Transverse colon (tissue), 4 donors: ENCODE results near the gene AKR1C1. TPM values are rescaled to one million over a fixed set of nuclear protein-coding genes. Genes with fewer than 3 reads are reported as not detected.
"Not testable (repeated sequence)": the region's sequence is repeated elsewhere in the genome, so short reads cannot be mapped to it uniquely, and the experiment has no call there.

Experiments used
- DNase-seq: peaks from one replicate; pipeline ENCODE4 v3.0.0-alpha.2; 2019
- H3K27ac ChIP-seq, 4 donors: fragments of 200-600 bp; sonication (generic); 2 replicates each; pipeline ENCODE4 v1.5.1; 2016 to 2018; ENCODE audit warnings: inconsistent platforms in 4 of 4
- H3K27me3 ChIP-seq: fragments of 200-600 bp; sonication (generic); 2 replicates; pipeline ENCODE4 v1.5.1; 2017; ENCODE audit warnings: inconsistent platforms
- H3K36me3 ChIP-seq, 4 donors: fragments of 200-600 bp; sonication (generic); 2 replicates each; pipeline ENCODE4 v1.5.1; 2017 to 2019; ENCODE audit warnings: inconsistent platforms in 4 of 4
- H3K4me1 ChIP-seq, 4 donors: fragments of 200-600 bp; sonication (generic); 2 replicates each; pipeline ENCODE4 v1.5.1; 2017 to 2020; ENCODE audit warnings: inconsistent platforms in 4 of 4
- H3K4me3 ChIP-seq, 4 donors: fragments of 200-600 bp; sonication (generic); 1 replicate in 1 of 4; 2 replicates in 3 of 4; pipeline versions ENCODE4 v1.5.1 to v1.6.1; 2017 to 2019; ENCODE audit warnings: inconsistent platforms in 4 of 4
- H3K9me3 ChIP-seq, 2 donors: fragments of 200-600 bp; sonication (generic); 2 replicates each; pipeline ENCODE4 v1.5.1; 2017 to 2019; ENCODE audit warnings: inconsistent platforms in 2 of 2
- CTCF ChIP-seq, 5 experiments: fragments of 200-600 bp in 3 of 5; fragments of 450-650 bp in 2 of 5; sonication (generic) in 3 of 5; IDR thresholded peaks; 1 replicate in 2 of 5; 2 replicates in 3 of 5; pipeline ENCODE4 v1.5.1; 2016 to 2017; ENCODE audit warnings: antibody characterized with exemption in 5 of 5, inconsistent platforms in 3 of 5, mild to moderate bottlenecking in 2 of 5, moderate library complexity in 1 of 5
- EP300 ChIP-seq: sonication (generic); formaldehyde crosslinking; IDR thresholded peaks from one replicate; pipeline ENCODE4 v1.6.1; 2017; ENCODE audit warnings: antibody characterized with exemption, low read depth
- POLR2A ChIP-seq: fragments of 450-650 bp; IDR thresholded peaks from one replicate; pipeline ENCODE4 v1.6.1; 2016; ENCODE audit warnings: antibody characterized with exemption, mild to moderate bottlenecking, moderate library complexity
- POLR2AphosphoS5 ChIP-seq, 3 donors: sonication (generic); formaldehyde crosslinking; IDR thresholded peaks; one replicate each; pipeline ENCODE4 v1.6.1; 2016; ENCODE audit warnings: antibody characterized with exemption in 3 of 3
- WGBS, 2 donors: methylation state at CpG; one replicate each; pipeline ENCODE4 v1.1.5; 2018; ENCODE audit warnings: low coverage in 1 of 2; 5-methylcytosine and 5-hydroxymethylcytosine counted together
- in situ Hi-C, 4 donors: fragments of 200-750 bp; cut with MboI; loops; one replicate each; pipeline versions ENCODE4 v1.15.0 to v1.15.1; 2017; ENCODE audit warnings: low sequenced_read_pairs in 3 of 4, low pct_ligation_motif_present in 1 of 4, low pct_unique_long_range_greater_than_20kb in 1 of 4
- intact Hi-C: fragments of 100-400 bp; cut with DNase I; formaldehyde crosslinking; loops from one replicate; pipeline ENCODE4 v1.15.1; 2023; ENCODE audit warnings: low total_unique reads
- total RNA-seq, 4 donors: library from RNA; depleted of rRNA; stranded (reverse); fragments of >200 nt; gene quantifications; one replicate each; pipeline ENCODE4 v1.1.0, GENCODE V29; 2016

Gene AKR1C1
- total RNA-seq, 4 donors from 2014 or later = 3.0 to 20.5 (median 14.2) TPM

- intact Hi-C loops, in situ Hi-C loops, H3K4me1 ChIP-seq: not testable (repeated sequence)
These were observed 31.0 kb downstream of the AKR1C1 start for GRCh38 chr10:4994260-4994659.

DNA sequence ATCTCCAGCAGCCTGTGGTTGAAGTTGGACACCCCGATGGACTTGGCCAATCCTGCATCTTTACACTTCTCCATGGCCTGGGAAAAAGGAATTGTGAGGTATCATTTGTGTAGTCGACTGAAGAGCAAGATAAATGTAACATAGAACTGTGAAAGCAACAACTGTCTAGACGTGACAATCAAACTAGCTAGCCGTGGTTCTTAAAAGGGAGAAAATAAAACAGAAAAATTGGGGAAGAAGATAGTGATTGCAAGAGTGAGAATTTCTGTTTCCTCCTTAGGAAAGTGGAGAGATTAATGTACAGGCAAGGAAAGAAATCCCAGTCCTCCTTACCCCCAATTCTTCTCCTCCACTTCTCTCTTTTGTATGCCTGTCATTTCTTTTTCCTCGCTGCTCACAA, 35.5 kb downstream of the AKR1C1 start:
- no peaks in the 10 kb centered on the region for H3K9me3 ChIP-seq
- no peaks in the 10 kb centered on the region for H3K36me3 ChIP-seq
- DNase-seq = no peak
- TF ChIP-seq POLR2AphosphoS5 (IDR thresholded peaks at IDR 0.05) (no peak), CTCF (IDR thresholded peaks at IDR 0.05) (no peak), POLR2A (no peak), EP300 (no peak)
- in situ Hi-C loops = no loop called here
- H3K27ac ChIP-seq = no peak overlapping the region
- intact Hi-C loops = no loop called here
- peaks cover 0 to 4% (median 0%) of the 10 kb centered on the region in 4 donors for H3K4me1 ChIP-seq
- no peaks in the 10 kb centered on the region for H3K27me3 ChIP-seq
- no peak overlapping the region for H3K4me3 ChIP-seq
- 68 to 89% methylated on average over 3 to 5 of the region's 5 CpGs for WGBS, 2 donors

More at GRCh38 chr10:4994260-4994659, 31.0 kb downstream of the AKR1C1 start:
- H3K36me3 ChIP-seq, H3K4me3 ChIP-seq, H3K27ac ChIP-seq, DNase-seq, H3K9me3 ChIP-seq, H3K27me3 ChIP-seq: not testable (repeated sequence)

DNA sequence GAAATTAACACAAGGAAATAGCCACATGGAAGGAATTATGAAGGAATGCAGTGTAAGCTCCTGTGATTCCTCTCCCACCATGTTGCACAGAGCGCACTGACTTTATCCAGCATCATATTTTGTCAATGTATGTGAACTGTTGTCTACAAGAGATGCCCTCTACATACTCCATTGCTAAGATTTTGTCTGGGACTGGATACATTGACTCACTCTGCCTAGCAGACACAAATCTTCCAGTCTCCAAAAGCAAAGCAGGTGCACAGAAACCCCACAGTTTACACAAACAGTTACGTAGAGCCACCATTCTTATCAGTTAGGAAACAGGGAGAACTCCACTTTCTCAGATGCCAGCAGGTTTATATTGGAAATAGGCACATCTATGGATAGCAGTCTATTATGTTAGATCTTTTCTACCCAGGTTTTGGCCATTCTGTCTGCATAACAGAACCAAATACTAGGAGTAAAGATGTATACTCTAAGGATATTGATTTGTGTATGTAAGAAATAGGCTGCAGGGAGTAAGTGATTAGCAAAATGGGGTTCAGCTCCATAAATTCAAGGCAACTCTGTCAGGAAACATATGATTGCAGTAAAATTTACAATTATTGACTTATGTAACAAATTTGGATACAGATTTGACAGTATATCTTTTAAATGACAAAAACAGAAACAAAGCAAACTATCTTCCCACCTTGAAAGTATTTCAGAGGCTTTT, 39.0 kb downstream of the AKR1C1 start:
- in situ Hi-C loops (no loop called here), intact Hi-C loops (no loop called here)

GRCh38 chr10:5003127-5004029, 40.2 kb downstream of the AKR1C1 start, which contains the start of gene AKR1C2:
TSS of gene AKR1C2 (minus strand) at chr10:5003857. CDS start at chr10:5003835, 22 bp downstream.
- in situ Hi-C loops = not testable (repeated sequence)

More for the DNA sequence above, 39.0 kb downstream of the AKR1C1 start:
- no peak overlapping the region for H3K27ac ChIP-seq
- H3K4me1 ChIP-seq = peaks cover 0 to 4% (median 0%) of the 10 kb centered on the region in 4 donors
- H3K9me3 ChIP-seq = no peaks in the 10 kb centered on the region
- no peak for DNase-seq
- TF ChIP-seq EP300 (no peak), CTCF (IDR thresholded peaks at IDR 0.05) (no peak), POLR2A (no peak), POLR2AphosphoS5 (IDR thresholded peaks at IDR 0.05) (no peak)
- no peaks in the 10 kb centered on the region for H3K27me3 ChIP-seq
- H3K36me3 ChIP-seq = no peaks in the 10 kb centered on the region
- H3K4me3 ChIP-seq = peak overlapping the region in 1 of 4 donors; percentile 0
- WGBS, 2 donors = 84 to 93% methylated on average over 2 of the region's 2 CpGs

GRCh38 chr10:5004030-5004385, 40.8 kb downstream of the AKR1C1 start:
- 0% methylated on average over 1 of the region's 1 CpG for WGBS, 2 donors
- DNase-seq, H3K27me3 ChIP-seq, H3K9me3 ChIP-seq, H3K36me3 ChIP-seq, H3K4me3 ChIP-seq, intact Hi-C loops, H3K27ac ChIP-seq, H3K4me1 ChIP-seq, in situ Hi-C loops: not testable (repeated sequence)

More at GRCh38 chr10:5003127-5004029, 40.2 kb downstream of the AKR1C1 start, which contains the start of gene AKR1C2:
- peak in 2 of 3 donors; percentile 11 to 64 for TF ChIP-seq POLR2AphosphoS5 (IDR thresholded peaks at IDR 0.05)
- H3K27me3 ChIP-seq, H3K36me3 ChIP-seq, H3K4me1 ChIP-seq, DNase-seq, H3K9me3 ChIP-seq, intact Hi-C loops: not testable (repeated sequence)
- peak within 1 kb of the TSS in 2 of 4 donors; percentile 0 to 33 for H3K4me3 ChIP-seq
- 28% methylated on average over 8 of the region's 10 CpGs; no CpG with 5 or more reads in 1 of the 2 donors for WGBS, 2 donors
- H3K27ac ChIP-seq = peak within 1 kb of the TSS in 2 of 4 donors; percentile 32 to 37

DNA sequence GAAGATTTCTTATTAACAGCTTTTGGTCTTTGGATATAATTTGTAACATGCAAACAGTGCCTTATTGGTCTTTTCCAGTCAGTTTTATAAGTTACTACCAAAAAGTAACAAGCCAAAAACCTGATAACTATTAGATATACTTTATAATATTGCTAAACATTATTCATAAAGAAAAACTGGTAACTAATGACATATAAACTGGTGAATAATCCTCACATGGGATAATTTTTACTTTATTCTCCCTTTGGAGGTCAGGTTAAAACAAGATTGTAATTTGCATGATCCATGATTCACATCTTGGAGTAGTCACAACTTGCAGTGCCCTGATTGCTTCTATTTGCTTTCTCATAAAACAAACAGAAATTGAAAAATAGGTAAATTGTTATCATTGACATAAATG, 41.3 kb downstream of the AKR1C1 start:
- H3K27ac ChIP-seq, H3K4me3 ChIP-seq, intact Hi-C loops, H3K9me3 ChIP-seq, H3K4me1 ChIP-seq, in situ Hi-C loops, DNase-seq, H3K36me3 ChIP-seq, H3K27me3 ChIP-seq: not testable (repeated sequence)

DNA sequence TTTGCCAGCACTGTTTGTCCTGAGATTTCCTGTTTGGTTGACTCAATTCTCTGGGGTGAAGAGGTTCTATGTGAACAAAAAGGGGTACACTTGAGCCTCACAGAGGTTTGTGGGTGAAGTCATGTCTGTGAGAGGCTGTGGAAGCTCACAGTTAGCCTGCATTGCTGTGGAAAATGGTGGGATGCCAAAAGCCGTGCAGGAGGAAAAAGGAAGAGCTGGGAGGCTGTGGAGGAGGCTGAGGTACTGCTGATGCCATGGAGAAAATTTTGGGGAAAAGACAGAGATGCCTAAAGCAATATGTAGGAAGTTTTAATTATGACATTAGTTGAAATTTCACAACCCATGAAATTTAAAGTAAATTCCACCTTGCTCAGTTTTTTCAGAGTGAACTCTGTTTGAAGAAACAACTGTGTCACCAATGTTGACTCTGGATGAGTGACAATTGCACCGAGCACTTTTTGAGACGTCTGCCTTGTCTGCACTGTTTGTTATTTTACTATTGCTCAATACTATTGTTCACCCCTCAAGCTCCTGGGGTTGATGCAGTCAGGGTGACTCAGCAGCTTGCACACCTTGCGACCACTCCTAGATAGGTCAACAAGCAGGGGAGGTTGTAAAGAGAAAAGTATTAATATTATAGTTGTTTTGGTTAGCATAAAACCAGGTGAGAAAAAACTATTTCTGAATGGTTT, 45.8 kb downstream of the AKR1C1 start:
- H3K4me3 ChIP-seq, H3K4me1 ChIP-seq, H3K9me3 ChIP-seq, H3K27me3 ChIP-seq, H3K36me3 ChIP-seq, in situ Hi-C loops, DNase-seq, intact Hi-C loops, H3K27ac ChIP-seq: not testable (repeated sequence)
- WGBS, 2 donors = 47 to 48% methylated on average over 3 to 4 of the region's 4 CpGs

DNA sequence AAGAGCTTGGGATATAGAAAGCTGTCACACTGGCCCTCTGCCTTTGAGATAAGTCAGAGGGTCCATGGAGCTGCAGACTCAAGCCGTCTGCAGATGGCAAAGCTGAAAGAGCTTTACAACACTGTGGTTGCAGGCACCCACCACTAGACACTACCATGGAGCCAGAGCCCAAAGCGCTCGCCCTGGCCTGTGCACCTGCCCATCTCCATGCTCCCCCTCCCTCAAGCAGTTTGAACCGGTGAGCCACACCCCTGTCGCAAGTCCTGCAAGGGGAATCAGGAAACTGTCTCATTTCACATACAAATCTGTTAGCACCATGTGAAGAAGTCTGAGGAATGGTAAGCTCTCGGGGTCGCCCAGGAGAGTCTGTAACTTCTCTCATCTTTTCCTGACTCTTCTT, 46.8 kb downstream of the AKR1C1 start:
- DNase-seq, intact Hi-C loops, H3K9me3 ChIP-seq, H3K36me3 ChIP-seq, H3K27ac ChIP-seq, H3K4me1 ChIP-seq, H3K27me3 ChIP-seq, in situ Hi-C loops, H3K4me3 ChIP-seq: not testable (repeated sequence)
- 70% methylated on average over 6 of the region's 7 CpGs; no CpG with 5 or more reads in 1 of the 2 donors for WGBS, 2 donors
